PC-3 (cell line): Measurements from ENCODE around the gene REG3G. TPM values are rescaled to one million over a fixed set of nuclear protein-coding genes. Genes with fewer than 3 reads are reported as not detected.

Source experiments
- ATAC-seq: fragments of 200-7000 bp; cut with Tn5 transposase; 2 replicates; pipeline ENCODE4 v1.9.1; 2020; ENCODE audit warnings: mild to moderate bottlenecking, moderate library complexity
- BruUV-seq: library from RNA; stranded (reverse); fragments of 400-500 nt; replicated peaks from 2 replicates; lab custom pipeline; 2021; lab: Mats Ljungman, UMichigan
- CTCF ChIA-PET: fragments of 300-600 bp; sonication (Branson Sonifier 250); formaldehyde crosslinking; loops from one replicate; lab custom pipeline; 2022; ENCODE audit warnings: antibody characterized with exemption; lab: Charles Lee
- POLR2A ChIA-PET: fragments of 300-600 bp; sonication (Branson Sonifier 250); formaldehyde crosslinking; loops from one replicate; lab custom pipeline; 2022; ENCODE audit warnings: antibody characterized with exemption; ENCODE audit not compliant: unreplicated experiment; lab: Charles Lee
- DNase-seq: peaks from one replicate; pipeline ENCODE4 v3.0.0-alpha.2; 2015
- H2AFZ ChIP-seq: fragments of 300-600 bp; sonication (generic); 2 replicates; pipeline ENCODE4 v1.6.0; 2016; ENCODE audit warnings: antibody characterized with exemption, low read length
- H3F3A ChIP-seq: fragments of 300-600 bp; sonication (generic); one replicate; pipeline ENCODE4 v1.6.0; 2017; ENCODE audit warnings: antibody characterized with exemption, low read length, control low read depth, mild to moderate bottlenecking; ENCODE audit not compliant: unreplicated experiment
- H3K27ac ChIP-seq: fragments of 300-600 bp; sonication (generic); 2 replicates; pipeline ENCODE4 v1.5.1; 2016; ENCODE audit warnings: mild to moderate bottlenecking, low read length
- H3K27me3 ChIP-seq: fragments of 300-600 bp; sonication (generic); 2 replicates; pipeline ENCODE4 v1.6.1; 2016; ENCODE audit warnings: low read length, mixed read lengths
- H3K36me3 ChIP-seq: fragments of 300-600 bp; sonication (generic); 2 replicates; pipeline ENCODE4 v1.6.1; 2016; ENCODE audit warnings: low read depth, mixed run types, low read length, mixed read lengths
- H3K4me1 ChIP-seq: fragments of 300-600 bp; sonication (generic); 2 replicates; pipeline ENCODE4 v1.5.1; 2016; ENCODE audit warnings: low read length; ENCODE audit not compliant: insufficient read depth
- H3K4me2 ChIP-seq: fragments of 300-600 bp; sonication (generic); 2 replicates; pipeline ENCODE4 v1.6.0; 2016; ENCODE audit warnings: low read length
- H3K4me3 ChIP-seq: fragments of 300-600 bp; sonication (generic); 2 replicates; pipeline ENCODE4 v1.5.1; 2016; ENCODE audit warnings: mild to moderate bottlenecking, low read length, mixed read lengths
- H3K79me2 ChIP-seq: fragments of 300-600 bp; sonication (generic); 2 replicates; pipeline ENCODE4 v1.6.1; 2017; ENCODE audit warnings: low read length, mixed read lengths
- H3K9ac ChIP-seq: fragments of 300-600 bp; sonication (generic); 2 replicates; pipeline ENCODE4 v1.6.0; 2016; ENCODE audit warnings: mild to moderate bottlenecking, low read length
- H3K9me2 ChIP-seq: fragments of 300-600 bp; sonication (generic); replicated peaks from 2 replicates; pipeline ENCODE4 v1.6.1; 2016; ENCODE audit warnings: mixed run types, low read length, mixed read lengths
- H3K9me3 ChIP-seq: fragments of 300-600 bp; sonication (generic); 2 replicates; pipeline ENCODE4 v1.6.1; 2016; ENCODE audit warnings: low read length, mixed read lengths
- H4K20me1 ChIP-seq: fragments of 300-600 bp; sonication (generic); 2 replicates; pipeline ENCODE4 v1.6.1; 2016; ENCODE audit warnings: low read length, mixed read lengths
- EZH2 ChIP-seq: fragments of 300-600 bp; sonication (generic); IDR thresholded peaks from one replicate; pipeline ENCODE4 v1.6.1; 2017; ENCODE audit warnings: antibody characterized with exemption, mild to moderate bottlenecking, low read length; ENCODE audit not compliant: unreplicated experiment
- EZH2phosphoT487 ChIP-seq: fragments of 300-600 bp; sonication (generic); IDR thresholded peaks from 2 replicates; pipeline ENCODE4 v1.6.1; 2018; ENCODE audit warnings: mild to moderate bottlenecking, antibody characterized with exemption, low read length, borderline replicate concordance
- intact Hi-C: fragments of 100-400 bp; cut with micrococcal nuclease; formaldehyde crosslinking; loops from 2 replicates; pipeline ENCODE4 v1.9.0; 2023
- total RNA-seq: library from RNA; depleted of rRNA; stranded (reverse); fragments of >200 nt; gene quantifications from 2 replicates; pipeline ENCODE4 v1.2.3, GENCODE V29; 2014
- TF ChIP-seq, protein P1 (sequence below): fragments of 300-600 bp; sonication (generic); conservative IDR thresholded peaks from 2 replicates; pipeline ENCODE4 v1.5.1; 2017; ENCODE audit warnings: antibody characterized with exemption, low read depth, mild to moderate bottlenecking, low read length

REG3G gene
- total RNA-seq, 1 experiment from 2014 or later = not detected

DNA sequence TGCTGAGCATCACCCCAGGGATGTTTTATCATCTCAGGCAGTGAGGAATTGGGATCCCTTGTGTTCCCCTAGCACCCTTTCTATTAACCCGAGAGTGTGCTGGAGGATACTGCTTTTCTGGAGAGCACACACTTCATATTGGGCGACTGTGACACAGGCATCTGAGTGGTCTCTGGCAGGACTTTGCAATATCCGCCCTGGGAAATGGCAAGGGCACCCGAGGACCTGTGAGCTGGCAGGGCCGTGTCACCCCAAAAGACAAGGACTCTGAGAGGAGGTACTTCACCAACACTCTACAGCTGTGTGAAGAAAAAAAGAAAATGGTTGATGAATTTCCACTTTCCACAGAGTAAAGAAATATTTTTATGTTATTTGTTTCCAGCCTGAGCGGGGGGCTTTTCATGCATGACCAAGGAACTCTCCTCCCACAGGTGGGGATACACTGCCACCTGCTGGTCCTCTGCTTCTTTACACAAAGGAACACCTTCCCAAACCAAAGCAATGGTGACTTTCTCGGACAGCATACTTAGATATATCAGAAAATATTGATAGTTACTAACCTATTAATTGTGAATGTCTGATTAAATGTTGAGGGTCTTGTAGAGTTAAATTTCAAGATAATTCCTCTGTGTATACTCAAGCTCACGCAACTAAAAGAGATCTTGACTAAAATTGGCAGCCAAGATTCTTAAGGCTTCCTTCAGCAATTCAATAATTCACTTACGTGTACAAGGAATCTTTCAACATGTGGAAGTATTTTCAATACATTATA lies 45.9 kb upstream of the REG3G start:
- POLR2A ChIA-PET = no interaction called here
- Histone ChIP-seq H3K4me1 (no peaks in the 10 kb centered on the region), H3K9me3 (no peaks in the 10 kb centered on the region), H3K27ac (no peak overlapping the region), H3K9me2 (no peaks in the 10 kb centered on the region), H3K27me3 (no peaks in the 10 kb centered on the region), H3K79me2 (no peaks in the 10 kb centered on the region), H4K20me1 (no peaks in the 10 kb centered on the region), H3K36me3 (no peaks in the 10 kb centered on the region), H2AFZ (no peak overlapping the region), H3K9ac (no peak overlapping the region), H3K4me3 (no peak overlapping the region), H3F3A (no peaks in the 10 kb centered on the region), H3K4me2 (no peak overlapping the region)
- ATAC-seq = no peak
- DNase-seq = peak; percentile 54
- no TSS peak for BruUV-seq
- TF ChIP-seq EZH2 = no peak
- TF ChIP-seq, protein P1, sequence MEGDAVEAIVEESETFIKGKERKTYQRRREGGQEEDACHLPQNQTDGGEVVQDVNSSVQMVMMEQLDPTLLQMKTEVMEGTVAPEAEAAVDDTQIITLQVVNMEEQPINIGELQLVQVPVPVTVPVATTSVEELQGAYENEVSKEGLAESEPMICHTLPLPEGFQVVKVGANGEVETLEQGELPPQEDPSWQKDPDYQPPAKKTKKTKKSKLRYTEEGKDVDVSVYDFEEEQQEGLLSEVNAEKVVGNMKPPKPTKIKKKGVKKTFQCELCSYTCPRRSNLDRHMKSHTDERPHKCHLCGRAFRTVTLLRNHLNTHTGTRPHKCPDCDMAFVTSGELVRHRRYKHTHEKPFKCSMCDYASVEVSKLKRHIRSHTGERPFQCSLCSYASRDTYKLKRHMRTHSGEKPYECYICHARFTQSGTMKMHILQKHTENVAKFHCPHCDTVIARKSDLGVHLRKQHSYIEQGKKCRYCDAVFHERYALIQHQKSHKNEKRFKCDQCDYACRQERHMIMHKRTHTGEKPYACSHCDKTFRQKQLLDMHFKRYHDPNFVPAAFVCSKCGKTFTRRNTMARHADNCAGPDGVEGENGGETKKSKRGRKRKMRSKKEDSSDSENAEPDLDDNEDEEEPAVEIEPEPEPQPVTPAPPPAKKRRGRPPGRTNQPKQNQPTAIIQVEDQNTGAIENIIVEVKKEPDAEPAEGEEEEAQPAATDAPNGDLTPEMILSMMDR = peak; percentile 84
- TF ChIP-seq EZH2phosphoT487 = no peak
- intact Hi-C loops = loop anchor here (5.0 kb wide), 1 partner anchor 632 kb away; no protein-coding TSS in a partner anchor
- CTCF ChIA-PET = no interaction called here

DNA sequence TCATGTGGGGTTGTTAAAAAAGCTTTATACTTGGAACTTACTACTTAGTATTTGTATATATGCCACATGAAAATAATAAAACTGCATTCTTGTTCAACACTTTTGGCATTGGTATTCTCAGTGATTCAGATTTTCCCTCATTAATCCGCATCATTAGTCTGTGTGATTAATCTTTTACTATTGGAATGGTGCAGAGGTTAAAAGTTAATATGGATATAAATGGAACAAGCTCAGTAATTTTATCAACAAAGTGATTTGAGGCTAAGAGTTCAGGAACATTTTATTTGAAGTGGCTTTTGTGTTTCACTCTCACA lies 45.4 kb upstream of the REG3G start:
- Histone ChIP-seq H3K79me2 (no peaks in the 10 kb centered on the region), H3K27ac (no peak overlapping the region), H3K27me3 (no peaks in the 10 kb centered on the region), H3K9me2 (no peaks in the 10 kb centered on the region), H3K9ac (no peak overlapping the region), H4K20me1 (no peaks in the 10 kb centered on the region), H3K4me2 (no peak overlapping the region), H3K36me3 (no peaks in the 10 kb centered on the region), H3F3A (no peaks in the 10 kb centered on the region), H3K4me3 (no peak overlapping the region), H3K4me1 (no peaks in the 10 kb centered on the region), H2AFZ (no peak overlapping the region), H3K9me3 (no peaks in the 10 kb centered on the region)
- DNase-seq (no peak), ATAC-seq (no peak)
- TF ChIP-seq, protein P1 = no peak
- TF ChIP-seq EZH2 (no peak), EZH2phosphoT487 (no peak)
- BruUV-seq = no TSS peak
- POLR2A ChIA-PET = no interaction called here
- CTCF ChIA-PET = no interaction called here
- intact Hi-C loops = loop anchor here (5.0 kb wide), 1 partner anchor 633 kb away; no protein-coding TSS in a partner anchor

DNA sequence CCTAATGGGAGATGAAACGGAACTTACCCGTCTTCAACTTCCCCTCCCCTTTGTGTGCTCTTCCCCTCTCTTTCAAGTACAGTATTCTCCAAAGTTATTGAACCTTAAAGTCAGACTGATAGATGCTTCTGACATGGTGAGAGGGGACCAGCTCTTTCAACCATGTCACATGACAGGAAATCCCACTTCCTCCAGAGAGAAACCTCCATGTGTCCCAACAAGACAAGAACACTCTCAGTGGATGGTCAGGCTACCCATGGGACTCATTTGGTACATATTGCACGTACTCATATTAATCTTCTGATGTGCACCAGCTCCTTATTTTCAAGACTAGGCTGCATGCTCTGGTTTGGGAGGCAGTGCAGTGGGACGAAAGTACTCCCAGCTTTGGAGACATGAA lies 44.6 kb upstream of the REG3G start:
- Histone ChIP-seq H2AFZ (no peak overlapping the region), H3K27ac (no peak overlapping the region), H3K4me1 (no peaks in the 10 kb centered on the region), H3K27me3 (no peaks in the 10 kb centered on the region), H4K20me1 (no peaks in the 10 kb centered on the region), H3K4me2 (no peak overlapping the region), H3K9ac (no peak overlapping the region), H3F3A (no peaks in the 10 kb centered on the region), H3K79me2 (no peaks in the 10 kb centered on the region), H3K36me3 (no peaks in the 10 kb centered on the region), H3K9me3 (no peaks in the 10 kb centered on the region), H3K9me2 (no peaks in the 10 kb centered on the region), H3K4me3 (no peak overlapping the region)
- DNase-seq (no peak), ATAC-seq (no peak)
- BruUV-seq = no TSS peak
- POLR2A ChIA-PET = no interaction called here
- intact Hi-C loops = loop anchor here (5.0 kb wide), 1 partner anchor 634 kb away; no protein-coding TSS in a partner anchor
- CTCF ChIA-PET = no interaction called here
- TF ChIP-seq, protein P1 = no peak
- TF ChIP-seq EZH2phosphoT487 (no peak), EZH2 (no peak)
